CD4-positive, alpha-beta T cell treated with Interleukin-4 for 1 hour (primary cell): ENCODE data around the gene JPH4.

ENCODE experiments used
- DNase-seq, 2 donors: peaks; one replicate each; pipeline ENCODE4 v3.0.0-alpha.2; 2020 to 2022

JPH4 gene

DNA sequence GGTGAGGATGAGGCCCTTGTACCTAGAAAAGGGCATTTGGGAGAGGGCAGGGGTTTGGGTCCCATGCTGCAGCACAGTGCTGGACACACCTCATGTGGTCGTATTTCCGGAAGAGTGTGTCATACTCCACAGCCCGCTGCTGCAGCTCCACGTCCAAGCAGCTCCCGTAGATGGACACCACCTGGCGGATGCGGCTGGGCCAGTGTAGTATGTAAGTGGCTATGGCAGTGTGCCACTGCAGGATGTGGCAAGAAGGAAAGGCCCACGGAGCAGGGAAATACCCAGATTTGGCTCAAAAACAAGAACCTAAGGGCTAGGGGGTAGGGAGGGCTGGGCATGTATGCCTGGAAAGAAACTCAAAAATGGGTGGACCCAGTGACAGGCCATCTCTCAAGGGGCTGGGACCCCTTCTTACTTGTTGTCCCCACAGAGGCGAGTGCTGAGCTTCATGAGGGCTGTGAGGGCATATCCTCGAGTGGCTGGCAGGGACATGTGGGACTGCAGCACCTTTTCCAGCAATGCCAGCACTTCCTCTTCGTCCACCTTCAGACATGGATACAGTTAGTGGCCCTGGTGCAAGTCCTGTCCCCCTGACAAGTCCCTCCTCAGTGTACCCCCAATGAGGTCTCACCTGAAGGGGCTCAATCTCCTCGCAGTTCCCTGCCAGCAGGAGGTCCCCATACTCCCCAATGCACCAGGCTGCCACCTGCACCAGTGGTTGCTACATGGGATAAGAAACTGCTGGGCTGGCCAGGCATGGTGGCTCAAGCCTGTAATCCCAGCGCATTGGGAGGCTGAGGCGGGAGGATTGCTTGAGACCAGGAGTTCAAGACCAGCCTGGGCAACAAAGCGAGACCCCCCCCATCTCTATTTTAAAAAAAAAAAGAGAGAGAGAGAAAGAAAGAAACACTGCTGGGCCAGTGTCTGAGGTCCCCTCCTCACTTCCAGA is 16.4 kb downstream of the JPH4 start:
- DNase-seq: no peak

DNA sequence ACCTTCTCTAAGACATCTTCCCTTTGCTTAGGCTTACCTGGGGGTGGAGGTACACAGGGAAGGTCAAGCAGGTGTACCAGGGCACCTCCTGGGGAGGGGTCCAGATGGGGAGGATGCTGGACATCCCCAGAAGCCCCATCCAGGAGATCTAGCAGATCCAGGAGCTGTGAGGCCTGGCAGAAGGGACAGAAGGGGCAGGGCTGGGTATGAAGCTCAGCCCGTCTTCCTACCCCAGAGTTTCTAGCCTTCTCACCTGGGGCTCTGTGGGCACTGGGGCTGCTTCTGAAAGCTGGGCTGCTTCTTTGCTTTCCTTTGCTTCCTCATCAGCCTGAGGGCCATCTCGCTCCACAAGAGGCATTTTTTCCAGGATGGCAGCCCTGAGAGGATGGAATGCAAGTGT is 17.3 kb downstream of the JPH4 start:
- no peak for DNase-seq

DNA sequence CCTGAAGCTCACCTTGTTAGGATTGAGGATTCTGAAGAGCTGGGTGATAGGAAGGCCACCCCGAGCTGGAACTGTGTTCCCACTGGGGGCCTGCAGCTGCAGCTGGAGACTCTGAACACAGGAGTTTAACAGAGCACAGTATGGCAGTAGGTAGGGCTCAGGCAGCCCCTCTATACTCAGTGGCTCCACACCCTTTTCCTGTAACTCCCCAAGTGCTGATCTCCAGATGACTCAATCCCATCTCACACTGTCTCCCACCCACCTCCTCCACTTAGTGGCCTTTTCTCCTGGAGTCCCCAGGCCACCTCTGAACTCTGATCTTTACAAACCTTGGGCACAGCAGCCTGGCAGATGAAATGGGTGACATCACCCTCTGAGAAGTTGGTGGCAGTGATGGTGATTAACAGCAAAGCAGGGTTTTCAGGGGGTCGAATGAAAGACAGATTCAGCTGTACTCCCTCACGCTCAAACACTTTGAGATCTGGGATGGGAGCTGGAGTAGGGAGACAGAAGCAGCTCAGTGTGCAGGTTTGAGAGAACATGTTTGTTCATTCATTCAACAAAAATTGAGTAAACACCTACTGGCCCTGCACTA is 18.6 kb downstream of the JPH4 start:
- DNase-seq: no peak

DNA sequence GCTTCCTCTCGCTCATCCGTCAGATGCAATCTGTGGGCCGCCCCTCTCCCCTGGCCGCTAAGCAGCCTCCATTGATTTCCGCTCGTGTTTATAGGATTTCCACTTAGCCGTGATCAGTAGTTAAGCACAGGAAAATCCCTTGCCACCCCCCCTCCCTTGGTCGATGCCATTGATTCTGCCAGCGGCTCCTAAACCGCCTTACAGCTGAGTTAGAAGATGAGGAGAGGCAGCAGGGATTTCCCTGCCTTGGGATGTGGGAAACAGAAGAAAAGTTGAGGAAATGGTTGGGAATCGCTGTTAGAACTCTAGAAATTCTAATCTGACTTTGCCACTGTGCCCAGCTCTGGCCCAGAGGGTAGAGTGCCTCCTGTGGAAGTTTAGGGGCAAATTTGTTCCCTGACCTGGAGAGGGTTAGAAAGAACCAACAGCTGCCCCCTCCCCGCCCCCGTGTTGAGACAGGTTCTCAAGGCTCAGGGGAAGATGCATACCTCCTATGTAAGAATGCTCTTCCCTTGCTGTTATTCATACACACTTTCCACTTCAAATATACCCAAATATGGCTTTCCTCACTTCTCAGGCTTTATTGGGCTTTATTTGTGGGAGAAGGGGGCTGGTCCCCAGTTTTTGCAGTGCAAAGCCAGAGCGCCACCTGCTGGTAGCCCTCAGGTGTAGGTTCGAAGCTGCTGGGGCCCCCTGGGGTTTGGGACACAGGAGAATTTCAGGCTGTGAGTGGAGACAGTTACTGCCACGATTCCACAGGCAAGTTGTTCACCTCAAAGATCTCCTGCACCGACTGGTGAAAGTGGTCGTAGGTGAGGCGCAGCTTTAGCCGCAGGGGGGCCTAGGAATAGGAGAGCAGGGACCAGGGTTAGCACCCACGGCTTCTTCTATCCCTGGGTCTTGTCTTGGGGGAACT is 19.3 kb downstream of the JPH4 start:
- peak; percentile 68 for DNase-seq

DNA sequence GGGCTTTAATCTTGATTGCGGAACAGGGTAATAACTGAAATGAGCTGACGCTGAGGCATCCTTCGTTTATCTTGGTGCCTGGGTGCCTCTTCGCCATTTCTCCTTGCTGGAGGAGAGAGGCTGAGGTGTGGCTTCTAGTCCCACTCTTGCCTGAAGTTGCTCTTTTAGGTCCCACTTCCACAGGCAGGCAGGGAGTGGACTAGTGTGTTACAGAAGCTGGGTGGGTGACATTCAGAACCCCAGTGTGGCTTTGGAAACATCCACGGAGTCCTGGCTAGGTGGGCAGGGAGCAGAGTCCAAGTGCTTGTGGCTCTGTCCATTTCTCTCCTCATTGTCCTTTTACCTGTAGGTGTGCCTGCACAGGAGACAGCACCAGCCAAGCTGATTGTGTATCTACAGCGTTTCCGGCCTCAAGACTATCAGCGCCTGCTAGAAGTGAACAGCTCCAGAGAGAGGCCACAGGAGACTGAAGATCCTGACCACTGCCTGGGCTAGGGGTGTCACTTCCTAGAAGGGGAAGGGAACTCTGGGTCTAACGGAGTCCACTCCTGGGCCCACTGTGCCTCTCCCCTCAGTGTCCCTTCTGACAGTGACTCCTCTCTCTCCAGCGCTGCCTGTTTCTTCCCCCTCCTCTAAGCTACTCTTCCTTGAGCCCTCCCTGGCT is 20.1 kb downstream of the JPH4 start:
- no peak for DNase-seq

DNA sequence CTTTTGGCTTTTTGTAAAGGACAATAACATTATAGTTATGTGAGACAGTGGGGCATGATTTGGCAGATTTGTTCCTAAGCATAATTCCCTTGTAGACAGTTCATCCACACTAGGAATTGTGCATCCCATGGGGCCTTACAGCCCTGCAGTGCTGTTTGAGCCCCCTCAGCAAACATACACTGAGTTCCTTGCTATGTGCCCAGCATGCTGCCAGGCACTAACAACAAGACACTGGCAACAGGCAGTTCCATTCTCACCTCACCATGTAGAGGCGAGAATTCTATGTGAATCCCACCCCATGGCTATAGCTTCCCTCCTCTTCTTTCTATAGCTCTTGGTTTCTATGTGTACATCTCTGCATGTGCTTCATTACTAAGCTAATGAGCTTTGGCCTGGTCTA is 20.6 kb downstream of the JPH4 start:
- DNase-seq: no peak

DNA sequence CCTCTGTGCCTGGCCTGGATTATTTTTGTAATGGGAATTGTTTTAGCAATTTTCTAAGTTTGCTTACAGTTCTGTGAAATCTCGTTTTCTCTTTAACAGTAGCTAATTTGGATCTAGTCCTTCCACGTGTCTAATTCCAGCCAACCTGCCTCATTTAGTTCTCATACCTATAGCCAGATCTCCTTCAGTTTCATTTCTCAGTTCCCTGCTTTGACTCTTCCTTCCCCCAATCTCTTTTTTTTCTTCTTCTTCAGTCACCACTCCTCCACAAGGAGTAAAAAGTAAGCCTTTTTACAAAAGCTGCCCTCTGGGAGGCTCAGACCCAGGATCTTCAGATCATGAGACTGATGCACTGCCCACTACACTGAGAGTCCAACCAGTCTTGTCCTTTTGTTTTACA is 21.1 kb downstream of the JPH4 start:
- no peak for DNase-seq

DNA sequence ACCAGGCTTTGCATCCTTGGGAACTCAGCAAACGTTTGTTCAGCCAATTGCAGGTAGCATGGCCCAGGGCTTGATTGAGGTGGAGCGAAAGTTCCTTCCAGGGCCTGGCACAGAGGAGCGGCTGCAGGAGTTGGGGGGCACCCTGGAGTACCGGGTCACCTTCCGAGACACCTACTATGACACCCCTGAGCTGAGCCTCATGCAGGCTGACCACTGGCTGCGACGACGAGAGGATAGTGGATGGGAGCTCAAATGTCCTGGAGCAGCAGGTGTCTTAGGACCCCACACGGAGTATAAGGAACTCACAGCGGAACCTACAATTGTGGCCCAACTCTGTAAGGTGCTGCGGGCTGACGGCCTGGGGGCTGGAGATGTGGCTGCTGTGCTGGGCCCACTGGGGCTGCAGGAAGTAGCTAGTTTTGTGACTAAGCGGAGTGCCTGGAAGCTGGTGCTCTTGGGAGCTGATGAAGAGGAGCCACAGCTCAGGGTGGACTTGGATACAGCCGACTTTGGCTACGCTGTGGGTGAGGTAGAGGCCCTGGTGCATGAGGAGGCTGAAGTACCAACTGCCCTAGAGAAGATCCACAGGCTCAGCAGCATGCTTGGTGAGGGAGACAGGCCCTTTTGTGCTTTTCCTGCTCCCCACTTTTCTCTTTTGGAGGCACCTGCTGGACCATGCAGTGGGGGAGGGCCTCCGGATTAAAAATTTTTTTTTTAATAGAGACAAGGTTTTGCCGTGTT is 21.7 kb downstream of the JPH4 start:
- no peak for DNase-seq

DNA sequence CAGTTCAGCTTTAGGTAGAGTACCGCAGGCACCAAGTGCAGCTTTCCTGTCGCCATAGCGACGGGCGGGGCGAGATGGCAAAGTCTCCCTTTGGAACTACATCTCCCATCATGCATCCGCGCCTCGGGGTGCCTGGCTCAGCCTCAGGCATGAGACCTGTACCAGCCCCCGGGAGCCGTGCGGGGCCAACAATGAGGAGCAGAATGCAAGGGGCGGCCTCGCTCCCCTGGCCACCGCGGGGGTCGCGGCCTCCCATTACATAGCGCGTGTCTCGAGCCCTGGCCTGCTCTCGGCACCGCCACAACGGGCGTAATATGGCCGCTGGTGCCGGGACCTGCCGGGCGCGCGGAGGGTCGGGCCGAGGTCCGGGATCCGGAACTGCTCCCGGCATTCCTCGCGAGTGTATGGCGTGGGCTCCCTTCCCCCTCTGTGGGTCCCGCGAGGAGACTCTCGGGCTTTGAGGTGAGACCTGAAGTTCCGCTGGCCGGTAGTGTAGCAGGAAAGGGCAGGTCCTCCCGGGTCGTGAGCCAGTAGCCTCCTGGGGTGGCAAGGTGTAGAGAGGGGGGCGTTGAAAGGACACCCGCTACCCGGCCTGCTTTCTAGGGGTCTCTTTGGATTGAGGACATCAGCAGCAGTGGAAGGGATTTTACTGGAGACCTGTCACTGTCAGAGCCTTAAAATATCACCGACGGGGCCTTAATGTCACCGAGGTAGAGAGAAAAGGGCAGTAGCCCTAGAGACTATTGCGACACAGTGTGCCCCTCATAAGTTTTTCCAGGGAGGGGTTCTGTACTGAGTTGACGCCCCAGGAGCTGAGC is 22.5 kb downstream of the JPH4 start, which contains the start of gene THTPA:
Gene THTPA, plus strand, starts transcription at position 390 of the 818 bp plus-strand sequence. CDS start 487 bp downstream, outside the sequence.
- DNase-seq: peak; percentile 94

DNA sequence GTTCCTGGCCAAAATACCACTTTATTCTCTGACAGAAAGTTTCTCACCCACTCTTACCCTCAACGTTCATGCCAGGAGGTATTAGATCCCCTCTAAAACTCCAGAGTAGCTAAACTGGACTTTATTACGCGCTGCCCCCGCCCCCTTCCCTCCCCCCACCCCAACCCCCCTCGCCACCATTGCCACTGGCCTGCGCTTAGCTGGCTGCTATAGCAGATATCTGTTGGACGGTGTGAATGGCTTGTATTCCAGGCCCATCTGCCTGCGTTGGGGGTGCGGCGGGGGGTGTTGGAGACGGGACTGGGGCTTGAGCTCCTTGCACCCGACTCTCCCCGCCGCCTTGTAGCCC is 23.1 kb downstream of the JPH4 start:
- no peak for DNase-seq

DNA sequence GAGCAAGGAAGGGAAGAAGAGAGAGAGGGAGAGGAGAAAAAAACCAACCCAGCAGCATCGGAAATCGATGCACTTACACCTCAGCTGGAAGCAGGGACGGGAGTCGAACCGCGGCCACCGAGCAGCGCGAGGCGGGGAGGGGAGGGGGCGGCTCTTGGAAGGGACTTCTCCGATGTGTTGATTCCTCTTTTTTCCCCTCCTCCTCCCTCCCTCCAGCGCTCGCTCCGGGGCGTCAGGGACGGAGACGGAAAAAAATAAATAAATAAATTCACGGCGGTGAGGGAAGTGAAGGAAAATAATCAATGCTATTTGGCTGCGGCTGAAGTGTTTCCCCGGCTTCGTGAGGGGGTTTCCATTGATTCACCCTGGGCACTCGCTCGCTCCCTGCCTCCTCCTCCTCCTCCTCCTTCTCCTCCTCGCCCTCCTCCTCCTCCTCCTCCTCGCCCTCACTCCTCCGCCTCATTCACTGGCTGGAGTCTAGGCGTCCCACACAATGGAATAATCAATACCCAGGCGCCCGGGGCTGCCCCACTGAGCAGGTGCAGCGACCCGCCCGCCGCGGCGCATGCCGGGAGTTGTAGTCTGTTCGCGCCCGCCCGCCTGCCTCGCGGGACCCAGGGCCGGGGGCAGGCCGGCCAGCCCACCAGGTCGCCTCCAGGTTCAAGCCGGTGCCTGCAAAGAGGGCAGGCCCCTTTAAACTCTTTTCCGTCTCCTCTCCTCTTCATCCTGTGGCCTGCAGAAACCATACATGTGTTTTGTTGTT is 27.1 kb downstream of the JPH4 start, which contains the start of gene ZFHX2:
Gene ZFHX2, minus strand, starts transcription at position 500 of the 763 bp plus-strand sequence. CDS start 16,440 bp downstream, outside the sequence.
- peak; percentile 63 to 79 for DNase-seq

DNA sequence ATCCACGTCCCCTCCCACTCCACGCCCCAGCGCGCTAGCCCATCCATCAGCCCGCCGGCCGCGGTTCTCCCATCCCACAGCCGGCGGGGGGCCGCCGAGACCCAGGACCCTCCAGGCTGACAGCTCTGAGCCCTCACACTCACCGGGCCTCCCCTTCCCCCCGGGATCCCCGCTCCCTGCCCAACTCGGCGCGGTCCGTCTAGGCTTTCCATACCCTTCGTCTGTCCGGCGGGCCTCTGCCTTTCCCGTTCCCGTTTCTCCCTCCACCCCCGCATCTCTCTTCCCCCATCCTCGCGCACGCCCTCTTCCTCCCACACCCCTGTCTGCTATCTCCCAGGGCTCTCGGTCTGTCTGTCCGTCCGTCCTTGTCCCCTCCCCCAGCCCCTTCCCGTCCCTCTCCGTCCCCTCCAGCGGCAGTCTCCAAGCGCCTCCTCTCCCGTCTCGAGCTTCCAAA is 27.8 kb downstream of the JPH4 start:
- no peak for DNase-seq

DNA sequence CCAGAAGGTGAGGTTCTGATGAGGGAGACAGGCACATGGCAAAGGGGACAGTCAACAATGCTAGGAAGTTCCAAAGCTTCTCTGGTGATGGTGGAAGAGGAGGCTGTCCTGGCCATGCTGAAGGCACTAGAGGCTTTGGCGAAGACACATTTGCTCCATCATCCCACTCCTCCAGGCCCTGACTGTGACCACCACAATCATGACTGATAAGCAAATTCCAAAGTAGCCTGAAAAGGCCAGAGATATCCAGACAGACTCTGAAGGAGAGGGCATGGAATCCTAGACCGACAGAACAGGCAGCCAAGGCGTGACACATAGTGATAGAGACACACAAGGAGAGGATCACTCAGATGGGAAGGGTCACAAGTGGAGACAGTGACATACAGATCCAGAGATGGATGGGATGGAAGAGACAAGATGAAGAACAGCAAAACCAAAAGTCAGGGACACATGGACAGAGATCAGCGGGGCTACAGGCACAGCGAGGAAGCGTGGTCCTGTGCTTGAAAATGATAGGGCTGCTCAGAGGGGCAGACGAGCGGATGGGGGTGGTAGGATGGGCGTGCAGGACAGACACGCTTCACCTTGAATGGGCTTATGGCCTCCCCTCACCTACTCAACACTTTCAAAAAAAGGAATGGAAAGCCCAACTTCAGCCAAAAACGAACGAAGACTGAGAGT is 28.3 kb downstream of the JPH4 start:
- no peak for DNase-seq

DNA sequence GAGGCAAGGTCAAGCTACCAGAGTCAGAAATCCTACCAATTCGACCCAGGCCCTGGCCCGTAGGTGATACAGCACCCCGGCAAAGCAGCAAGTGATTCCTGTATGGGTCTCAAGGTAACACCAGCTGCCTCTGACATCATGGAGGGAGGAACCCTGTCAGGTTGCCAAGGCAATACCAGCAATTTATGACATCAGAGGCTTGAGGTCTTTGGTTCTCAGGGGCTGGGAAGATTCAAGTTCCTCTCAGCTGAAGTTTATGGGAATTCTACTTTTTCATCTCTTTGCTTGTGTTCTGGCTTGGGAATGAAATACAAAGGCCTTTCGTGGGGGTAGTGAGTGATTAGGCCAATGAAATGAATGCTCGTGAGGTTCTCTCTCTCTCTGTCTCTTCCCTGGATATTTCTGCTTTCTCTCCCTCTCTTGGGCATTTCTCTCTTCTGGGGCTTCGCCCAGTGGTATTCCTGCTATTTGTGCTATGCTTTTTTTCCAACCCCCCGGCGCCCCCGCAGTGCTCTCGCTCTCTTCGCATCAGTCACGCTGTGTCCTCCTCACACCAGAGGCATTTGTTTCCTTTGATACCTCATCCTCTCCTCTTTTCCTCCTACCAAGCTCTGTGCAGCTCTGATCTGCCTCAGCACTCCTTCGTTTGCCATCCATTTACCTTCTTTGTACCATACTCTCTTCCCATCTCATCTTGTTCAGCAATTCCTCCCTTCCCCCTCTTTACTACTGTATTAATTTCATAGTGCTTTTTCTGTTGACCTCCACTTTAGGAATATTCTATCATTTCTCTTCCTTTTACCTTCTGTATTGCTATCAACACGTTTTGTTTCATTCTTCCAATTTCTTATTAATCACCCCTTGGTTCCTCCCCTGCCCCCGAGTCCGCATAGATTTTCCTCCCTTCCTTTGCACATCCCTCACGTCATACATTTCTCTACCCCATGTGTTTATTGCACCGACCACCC is 30.0 kb downstream of the JPH4 start:
- no peak for DNase-seq

DNA sequence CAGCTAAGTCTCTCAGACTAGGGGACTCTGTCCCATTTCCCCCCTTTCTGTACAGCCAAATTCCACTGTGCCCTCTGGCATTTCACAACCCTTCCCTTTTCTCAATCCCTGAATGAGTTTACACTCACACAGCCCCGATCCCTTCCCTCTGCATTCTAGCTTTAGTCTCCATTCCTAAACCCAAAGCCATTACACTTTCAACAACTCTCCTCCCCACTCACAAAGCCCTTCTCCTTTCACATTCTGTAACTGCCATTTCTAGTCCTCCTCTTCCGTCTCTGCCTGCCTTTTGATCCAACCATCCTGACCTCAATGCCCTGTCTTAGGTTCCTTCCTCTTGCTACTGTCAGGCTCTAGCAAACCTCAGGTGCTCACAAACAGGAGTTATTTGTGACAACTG is 30.7 kb downstream of the JPH4 start:
- no peak for DNase-seq

DNA sequence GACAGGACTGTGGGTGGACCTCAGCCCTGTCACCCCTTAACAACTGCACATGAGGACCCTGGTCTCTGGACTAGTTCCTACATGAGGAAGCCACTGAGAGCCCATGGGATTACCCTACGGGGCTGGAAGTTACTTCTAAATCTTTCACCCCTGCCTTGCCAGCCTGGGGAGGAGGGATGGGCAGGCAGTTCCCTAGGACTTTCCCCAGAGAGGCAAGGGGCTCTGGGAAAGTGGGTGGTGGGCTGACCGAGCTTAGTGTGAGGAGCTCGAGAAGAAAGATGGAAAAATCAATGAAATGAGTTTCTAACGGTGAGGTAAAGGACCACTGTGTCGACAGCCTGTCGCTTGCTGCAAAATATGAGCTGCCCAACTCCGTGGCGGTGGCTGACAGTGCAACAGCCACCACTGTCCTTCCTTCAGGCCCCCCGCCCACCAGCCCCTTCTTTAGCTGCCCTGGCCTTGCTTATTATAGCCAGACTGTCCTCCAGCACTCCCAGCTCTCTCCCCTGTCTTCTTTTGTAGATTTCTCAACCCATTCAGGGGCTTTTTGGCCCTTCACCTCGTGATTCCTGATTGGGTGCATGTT is 32.0 kb downstream of the JPH4 start:
- DNase-seq: no peak

DNA sequence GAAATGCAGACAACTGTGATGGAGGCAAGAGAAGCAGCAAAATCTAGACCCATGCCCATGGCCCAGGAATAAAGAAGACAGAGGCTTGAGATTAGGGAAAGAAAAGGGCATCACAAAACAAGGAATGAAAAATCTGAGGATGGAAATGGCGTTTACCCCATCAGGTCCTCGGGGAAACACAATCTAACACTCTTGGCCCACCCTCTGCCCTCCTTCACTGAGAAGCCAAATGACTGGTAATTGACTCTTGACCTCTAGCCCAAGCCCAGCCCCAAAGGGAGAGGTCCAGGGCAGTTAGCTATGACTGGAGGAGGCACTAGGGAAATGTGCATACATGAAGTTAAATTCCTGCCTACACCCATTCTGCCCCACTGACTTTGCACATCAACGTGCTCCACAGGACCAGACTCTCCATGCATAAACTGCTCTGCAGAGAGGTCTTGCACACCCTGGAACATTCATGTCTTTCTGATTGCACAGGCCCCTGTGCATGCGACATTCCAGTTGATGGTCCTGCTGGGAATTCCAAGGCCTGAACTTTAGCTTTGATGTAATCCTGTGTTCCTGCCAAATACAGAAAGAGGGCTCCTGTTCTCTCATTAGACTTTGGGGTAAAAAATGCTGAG is 32.7 kb downstream of the JPH4 start:
- no peak for DNase-seq
